ENCODE data around the gene CDC123. TPM values are rescaled to one million over a fixed set of nuclear protein-coding genes. Genes with fewer than 3 reads are reported as not detected.

Gene CDC123, protein sequence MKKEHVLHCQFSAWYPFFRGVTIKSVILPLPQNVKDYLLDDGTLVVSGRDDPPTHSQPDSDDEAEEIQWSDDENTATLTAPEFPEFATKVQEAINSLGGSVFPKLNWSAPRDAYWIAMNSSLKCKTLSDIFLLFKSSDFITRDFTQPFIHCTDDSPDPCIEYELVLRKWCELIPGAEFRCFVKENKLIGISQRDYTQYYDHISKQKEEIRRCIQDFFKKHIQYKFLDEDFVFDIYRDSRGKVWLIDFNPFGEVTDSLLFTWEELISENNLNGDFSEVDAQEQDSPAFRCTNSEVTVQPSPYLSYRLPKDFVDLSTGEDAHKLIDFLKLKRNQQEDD
- 100 to 1,000 TPM in 1 of 9 donors, 10 to 100 TPM in 8; 43.1 to 119 (median 57.4) TPM for total RNA-seq
- 100 to 1,000 TPM in 1 of 3 donors, 10 to 100 TPM in 2; 41.1 to 111 (median 42.0) TPM for polyA plus RNA-seq
- long read RNA-seq, donor 1, transcript CDC123-201 (13 exons, 1,542 nt), result major isoform, 23 of 54 reads
- long read RNA-seq, donor 1, partial matches to known transcripts, result 31 of 54 reads
- long read RNA-seq, donor 1, other reads (novel, unspliced or antisense), result 0 of 54 reads
- long read RNA-seq, donor 2, transcript CDC123-201 (13 exons, 1,542 nt), result major isoform, 14 of 28 reads
- long read RNA-seq, donor 2, partial matches to known transcripts, result 14 of 28 reads
- long read RNA-seq, donor 2, other reads (novel, unspliced or antisense), result 0 of 28 reads
- long read RNA-seq, donor 3, transcript CDC123-201 (13 exons, 1,542 nt), result major isoform, 20 of 31 reads
- long read RNA-seq, donor 3, partial matches to known transcripts, result 10 of 31 reads
- long read RNA-seq, donor 3, other reads (novel, unspliced or antisense), result 0 of 31 reads
- long read RNA-seq, donor 4, transcript CDC123-201 (13 exons, 1,542 nt), result major isoform, 39 of 42 reads
- long read RNA-seq, donor 4, partial matches to known transcripts, result 1 of 42 reads
- long read RNA-seq, donor 4, other reads (novel, unspliced or antisense), result 2 of 42 reads
- long read RNA-seq, donor 5, transcript CDC123-201 (13 exons, 1,542 nt), result major isoform, 59 of 70 reads
- long read RNA-seq, donor 5, partial matches to known transcripts, result 3 of 70 reads
- long read RNA-seq, donor 5, other reads (novel, unspliced or antisense), result 8 of 70 reads
- long read RNA-seq, donor 6, transcript CDC123-201 (13 exons, 1,542 nt), result major isoform, 19 of 24 reads
- long read RNA-seq, donor 6, partial matches to known transcripts, result 2 of 24 reads
- long read RNA-seq, donor 6, other reads (novel, unspliced or antisense), result 3 of 24 reads
- long read RNA-seq, donor 7, transcript CDC123-201 (13 exons, 1,542 nt), result major isoform, 10 of 19 reads
- long read RNA-seq, donor 7, partial matches to known transcripts, result 9 of 19 reads
- long read RNA-seq, donor 7, other reads (novel, unspliced or antisense), result 0 of 19 reads
- long read RNA-seq, donor 8, transcript CDC123-201 (13 exons, 1,542 nt), result major isoform, 34 of 56 reads
- long read RNA-seq, donor 8, partial matches to known transcripts, result 22 of 56 reads
- long read RNA-seq, donor 8, other reads (novel, unspliced or antisense), result 0 of 56 reads
- long read RNA-seq, donor 9, transcript CDC123-201 (13 exons, 1,542 nt), result major isoform, 18 of 27 reads
- long read RNA-seq, donor 9, partial matches to known transcripts, result 9 of 27 reads
- long read RNA-seq, donor 9, other reads (novel, unspliced or antisense), result 0 of 27 reads
- long read RNA-seq, donor 10, transcript CDC123-201 (13 exons, 1,542 nt), result major isoform, 16 of 21 reads
- long read RNA-seq, donor 10, partial matches to known transcripts, result 5 of 21 reads
- long read RNA-seq, donor 10, other reads (novel, unspliced or antisense), result 0 of 21 reads

DNA sequence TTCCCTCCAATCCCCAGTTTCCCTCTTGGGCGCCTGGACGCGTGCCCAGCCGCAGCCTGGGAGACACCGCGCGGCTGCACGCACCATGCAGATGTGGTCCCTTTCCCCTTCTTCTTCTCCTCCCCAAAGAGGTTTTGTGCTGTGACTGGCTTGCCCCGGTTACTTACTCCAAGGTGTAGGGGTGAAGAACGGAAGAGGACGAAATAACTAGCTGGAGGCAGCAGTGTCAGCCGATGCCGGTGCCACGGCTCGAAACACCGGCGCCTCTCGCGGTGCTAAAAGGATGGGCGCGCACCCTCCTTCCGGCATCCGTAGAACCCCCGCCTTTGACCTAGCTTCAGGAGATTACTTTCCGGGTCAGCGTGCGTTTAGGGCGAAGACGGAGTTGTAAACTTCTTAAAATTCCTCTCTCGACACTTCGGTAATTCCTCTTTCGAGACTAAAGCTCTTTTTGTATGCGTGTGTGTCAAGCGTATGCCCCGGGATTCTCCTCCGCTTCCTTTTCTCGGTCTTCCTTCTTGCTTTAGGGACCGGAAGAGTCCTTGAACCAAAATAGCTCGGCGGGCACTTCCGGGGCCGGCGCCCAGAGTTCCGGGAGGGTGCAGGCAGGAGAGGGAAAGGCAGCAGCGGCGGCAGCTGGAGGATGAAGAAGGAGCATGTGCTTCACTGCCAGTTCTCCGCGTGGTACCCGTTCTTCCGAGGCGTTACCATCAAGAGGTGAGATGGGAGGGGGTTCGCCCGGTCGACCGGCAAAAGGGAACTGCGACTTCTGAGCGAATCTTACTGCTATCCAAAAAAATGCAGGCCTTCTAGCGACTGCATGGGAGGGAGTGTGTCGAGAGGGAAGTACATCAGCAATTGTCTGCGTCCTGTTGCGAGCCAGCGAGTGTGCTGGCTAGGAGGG, at the start of gene CDC123, which contains the start of gene NUDT5:
Gene CDC123, plus strand, starts transcription at position 586 of the 904 bp plus-strand sequence. Its CDS starts 58 bp downstream, at position 644.
Gene NUDT5, minus strand, starts transcription at position 289 of the 904 bp plus-strand sequence. CDS start 9,600 bp downstream, outside the sequence.
- WGBS, 4 donors, result 0 to 1% (median 1%) methylated on average over 52 to 62 of the region's 62 CpGs
- Histone ChIP-seq H3K9me3 (replicated peaks in 1 of 3) (no peaks in the 10 kb centered on the region), H3K36me3 (replicated peaks in 1 of 2) (peaks cover 0 to 6% of the 10 kb centered on the region in 2 donors), H3K4me1 (replicated peaks in 1 of 2) (peaks cover 14 to 39% of the 10 kb centered on the region in 2 donors), H3K27me3 (no peaks in the 10 kb centered on the region), H3K27ac (peak within 1 kb of the TSS; percentile 78 to 94 (median 87)), H3K4me3 (peak within 1 kb of the TSS; percentile 44 to 97 (median 84))
- intact Hi-C loops (cut with DNase I), result no loop called here
- peak; percentile 85 to 95 (median 88) for DNase-seq
- TF ChIP-seq POLR2A (IDR thresholded peaks at IDR 0.05), result peak; percentile 13 to 39
- TF ChIP-seq, protein P1, sequence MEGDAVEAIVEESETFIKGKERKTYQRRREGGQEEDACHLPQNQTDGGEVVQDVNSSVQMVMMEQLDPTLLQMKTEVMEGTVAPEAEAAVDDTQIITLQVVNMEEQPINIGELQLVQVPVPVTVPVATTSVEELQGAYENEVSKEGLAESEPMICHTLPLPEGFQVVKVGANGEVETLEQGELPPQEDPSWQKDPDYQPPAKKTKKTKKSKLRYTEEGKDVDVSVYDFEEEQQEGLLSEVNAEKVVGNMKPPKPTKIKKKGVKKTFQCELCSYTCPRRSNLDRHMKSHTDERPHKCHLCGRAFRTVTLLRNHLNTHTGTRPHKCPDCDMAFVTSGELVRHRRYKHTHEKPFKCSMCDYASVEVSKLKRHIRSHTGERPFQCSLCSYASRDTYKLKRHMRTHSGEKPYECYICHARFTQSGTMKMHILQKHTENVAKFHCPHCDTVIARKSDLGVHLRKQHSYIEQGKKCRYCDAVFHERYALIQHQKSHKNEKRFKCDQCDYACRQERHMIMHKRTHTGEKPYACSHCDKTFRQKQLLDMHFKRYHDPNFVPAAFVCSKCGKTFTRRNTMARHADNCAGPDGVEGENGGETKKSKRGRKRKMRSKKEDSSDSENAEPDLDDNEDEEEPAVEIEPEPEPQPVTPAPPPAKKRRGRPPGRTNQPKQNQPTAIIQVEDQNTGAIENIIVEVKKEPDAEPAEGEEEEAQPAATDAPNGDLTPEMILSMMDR (IDR thresholded peaks at IDR 0.05), result no peak

DNA sequence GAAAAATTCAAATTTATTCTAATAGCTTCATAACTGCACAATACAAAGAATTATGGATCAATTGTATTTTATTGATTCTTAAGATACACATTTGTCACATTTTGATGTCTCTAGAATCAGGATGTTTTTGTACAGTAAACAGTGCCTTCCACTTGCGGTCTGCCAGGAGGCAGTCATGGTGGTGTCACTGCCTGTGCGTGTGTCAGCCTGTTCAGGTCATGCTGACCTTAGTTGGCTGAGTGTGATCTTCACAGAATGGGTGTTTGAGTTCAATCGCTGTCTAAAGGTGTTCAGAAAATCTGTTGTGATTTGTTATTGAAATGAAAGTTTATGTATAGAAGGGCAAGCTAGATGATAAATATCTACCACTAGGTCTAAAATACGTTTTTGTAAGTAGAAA, 45.8 kb upstream of the CDC123 start:
- H3K27ac ChIP-seq, result no peak overlapping the region
- H3K4me1 ChIP-seq (replicated peaks in 1 of 2), result no peaks in the 10 kb centered on the region
- peaks cover 0 to 11% of the 10 kb centered on the region in 2 donors for H3K36me3 ChIP-seq (replicated peaks in 1 of 2)
- intact Hi-C loops (cut with DNase I), result no loop called here
- H3K9me3 ChIP-seq (replicated peaks in 1 of 3), result no peaks in the 10 kb centered on the region
- H3K4me3 ChIP-seq, result no peak overlapping the region
- WGBS, 4 donors, result 72 to 95% (median 88%) methylated on average over 4 of the region's 4 CpGs
- no peaks in the 10 kb centered on the region for H3K27me3 ChIP-seq
- no peak for TF ChIP-seq POLR2A (IDR thresholded peaks at IDR 0.05)
- TF ChIP-seq, protein P1 (IDR thresholded peaks at IDR 0.05), result no peak
- DNase-seq, result no peak

DNA sequence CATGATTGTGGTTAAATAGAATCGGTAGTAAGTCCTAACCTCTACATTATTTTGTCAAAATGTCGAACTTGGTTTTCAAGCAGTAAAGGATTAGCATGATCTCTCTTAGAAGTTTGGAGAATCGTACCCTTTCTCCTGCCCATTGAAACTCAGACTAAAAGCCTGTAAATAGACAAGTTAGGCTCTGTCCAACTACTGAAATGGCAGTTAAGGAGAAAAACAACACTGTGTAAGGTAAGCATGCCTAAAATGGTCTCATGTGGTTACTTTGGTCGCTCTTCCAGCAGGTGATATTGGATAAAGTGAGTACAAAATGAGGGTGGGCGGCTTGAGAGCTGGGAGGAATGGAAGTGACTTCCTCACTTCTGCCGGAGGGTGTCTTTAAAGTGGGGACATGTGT, 41.5 kb upstream of the CDC123 start:
- Histone ChIP-seq H3K36me3 (replicated peaks in 1 of 2) (peaks cover 0 to 24% of the 10 kb centered on the region in 2 donors), H3K9me3 (replicated peaks in 1 of 3) (no peaks in the 10 kb centered on the region), H3K27ac (no peak overlapping the region), H3K4me1 (replicated peaks in 1 of 2) (no peaks in the 10 kb centered on the region), H3K4me3 (no peak overlapping the region), H3K27me3 (no peaks in the 10 kb centered on the region)
- no peak for TF ChIP-seq POLR2A (IDR thresholded peaks at IDR 0.05)
- TF ChIP-seq, protein P1 (IDR thresholded peaks at IDR 0.05), result no peak
- intact Hi-C loops (cut with DNase I), result no loop called here
- DNase-seq, result no peak
- 90 to 93% (median 92%) methylated on average over 6 of the region's 6 CpGs for WGBS, 4 donors

Data from adrenal gland (tissue), 19 donors.